Skeletal muscle tissue (tissue), 4 donors: ENCODE data around the gene ST7. TPM values are rescaled to one million over a fixed set of nuclear protein-coding genes. Genes with fewer than 3 reads are reported as not detected.

Experiments used
- H3K27ac ChIP-seq: one replicate; pipeline ENCODE4 v1.7.0; 2013; ENCODE audit warnings: mild to moderate bottlenecking, low read depth, low read length, inconsistent platforms
- H3K27me3 ChIP-seq, 3 donors: one replicate each; pipeline ENCODE4 v1.7.0; 2013; ENCODE audit warnings: low read length in 3 of 3; ENCODE audit not compliant: control insufficient read depth in 3 of 3, insufficient read depth in 3 of 3
- H3K36me3 ChIP-seq, 3 donors: one replicate each; pipeline ENCODE4 v1.7.0; 2013; ENCODE audit warnings: low read length in 3 of 3; ENCODE audit not compliant: control insufficient read depth in 3 of 3, insufficient read depth in 3 of 3
- H3K4me1 ChIP-seq, 3 donors: one replicate each; pipeline ENCODE4 v1.7.0; 2013; ENCODE audit warnings: low read length in 3 of 3, mild to moderate bottlenecking in 3 of 3; ENCODE audit not compliant: control insufficient read depth in 3 of 3, insufficient read depth in 3 of 3
- H3K4me3 ChIP-seq, 3 donors: one replicate each; pipeline ENCODE4 v1.7.0; 2013; ENCODE audit warnings: low read length in 3 of 3
- H3K9ac ChIP-seq, 3 donors: one replicate each; pipeline ENCODE4 v1.7.0; 2013; ENCODE audit warnings: low read length in 3 of 3, mild to moderate bottlenecking in 3 of 3, moderate library complexity in 2 of 3, low read depth in 1 of 3
- H3K9me3 ChIP-seq, 3 donors: one replicate each; pipeline ENCODE4 v1.7.0; 2013; ENCODE audit warnings: low read length in 3 of 3; ENCODE audit not compliant: control insufficient read depth in 3 of 3
- total RNA-seq: library from RNA; depleted of rRNA; stranded (reverse); fragments of >200 nt; gene quantifications from one replicate; pipeline ENCODE4 v1.2.3, GENCODE V29; 2014
- donor health status: Osteomylitis.

ST7 gene
- total RNA-seq, 1 donor from 2014 or later: 23.0 TPM

DNA sequence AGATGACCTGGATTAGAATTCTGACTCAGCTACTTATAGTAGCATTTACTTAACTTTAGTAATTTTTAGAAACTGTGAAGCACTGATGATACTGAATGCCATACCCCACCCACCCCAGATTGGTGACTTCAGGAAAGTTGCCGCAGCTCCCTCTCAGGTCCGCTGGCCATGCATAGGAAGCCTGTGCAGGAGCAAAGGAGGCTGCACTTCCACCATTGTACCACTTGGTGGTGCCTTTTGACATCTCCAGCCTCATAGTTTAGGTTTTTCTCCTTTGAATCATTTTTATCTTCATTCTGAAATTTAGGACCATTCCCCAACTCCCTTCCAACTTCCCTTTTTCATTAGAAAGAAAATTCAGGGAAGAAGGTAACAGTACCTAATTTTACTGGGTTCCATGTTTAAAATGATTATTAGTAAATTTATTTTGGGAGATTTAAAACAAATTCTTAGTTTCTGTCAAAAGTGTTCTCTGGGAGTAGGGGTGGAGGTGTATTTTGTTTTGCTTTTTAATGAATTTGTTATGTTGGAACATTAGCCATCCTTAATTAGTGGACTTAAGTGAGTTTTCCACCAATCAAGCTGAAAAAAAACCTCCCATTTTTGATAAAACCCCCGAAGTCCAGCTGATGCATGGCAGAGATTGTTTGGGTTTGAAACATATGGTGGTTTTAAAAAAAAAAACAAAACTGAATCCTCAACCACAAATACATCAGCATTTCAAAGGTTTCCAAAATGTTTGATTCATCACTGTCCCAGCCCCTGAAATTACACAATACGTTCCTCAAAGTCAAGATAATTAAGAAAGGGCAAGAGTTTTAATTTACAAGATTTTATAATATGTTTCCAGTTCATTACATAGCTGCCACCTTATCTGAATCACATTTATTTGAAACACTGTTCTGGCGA, 259.9 kb downstream of the ST7 start:
- Histone ChIP-seq H3K4me1 (no peaks in the 10 kb centered on the region), H3K36me3 (peaks cover 7 to 10% (median 7%) of the 10 kb centered on the region in 3 donors), H3K27me3 (no peaks in the 10 kb centered on the region), H3K9ac (no peak overlapping the region), H3K27ac (no peak overlapping the region), H3K9me3 (no peaks in the 10 kb centered on the region), H3K4me3 (no peak overlapping the region)

DNA sequence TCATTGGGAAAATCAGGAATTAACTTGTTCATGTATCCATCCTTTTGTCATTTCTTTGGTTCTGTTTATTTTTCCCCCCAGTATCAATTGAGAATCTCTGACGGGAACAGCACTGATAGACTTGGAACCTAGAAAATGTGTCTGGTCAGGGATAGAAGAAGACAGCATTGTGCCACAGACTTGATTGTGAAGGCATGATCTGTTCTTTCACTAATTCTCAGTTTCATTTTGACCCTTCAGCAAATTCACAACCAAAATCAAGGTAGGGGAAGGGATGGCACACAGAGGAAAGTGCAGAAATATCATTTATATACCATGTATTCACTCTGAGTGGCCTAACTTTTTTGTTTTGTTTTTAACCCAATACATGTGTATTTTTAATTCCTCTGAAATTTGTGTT, 262.7 kb downstream of the ST7 start:
- Histone ChIP-seq H3K36me3 (peaks cover 3 to 4% (median 4%) of the 10 kb centered on the region in 3 donors), H3K9me3 (no peaks in the 10 kb centered on the region), H3K9ac (no peak overlapping the region), H3K27ac (no peak overlapping the region), H3K27me3 (no peaks in the 10 kb centered on the region), H3K4me3 (no peak overlapping the region), H3K4me1 (no peaks in the 10 kb centered on the region)

DNA sequence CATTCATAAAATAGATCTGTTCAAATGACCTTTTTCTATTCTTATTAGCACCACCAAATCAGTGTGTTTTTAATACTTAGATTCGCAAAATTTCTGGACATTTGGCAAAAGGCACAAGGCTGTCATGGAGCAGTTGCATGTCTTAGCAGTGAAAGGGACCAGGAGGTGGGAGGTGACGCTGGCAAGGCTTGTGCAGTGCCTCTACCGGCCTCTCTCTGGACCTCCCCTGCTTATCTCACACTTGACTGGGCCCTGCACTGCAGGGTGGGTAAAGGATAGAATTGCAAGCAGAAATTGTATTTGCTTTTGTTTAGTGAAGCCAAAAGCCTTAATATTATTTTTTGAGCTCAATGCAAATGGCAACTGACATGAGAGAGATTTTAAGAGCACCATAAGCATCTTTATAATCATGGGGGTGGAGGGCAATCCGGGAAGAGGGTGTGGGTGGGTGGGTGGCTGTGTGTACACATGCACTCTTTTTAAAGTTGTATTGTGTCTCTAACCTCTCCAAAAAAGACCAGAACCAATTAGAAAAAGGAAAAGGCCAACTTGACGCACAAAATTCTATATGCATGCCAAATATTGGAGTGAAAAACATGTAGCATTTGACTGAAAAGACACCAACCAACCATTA, 263.3 kb downstream of the ST7 start:
- Histone ChIP-seq H3K27me3 (no peaks in the 10 kb centered on the region), H3K4me3 (no peak overlapping the region), H3K27ac (no peak overlapping the region), H3K9me3 (no peaks in the 10 kb centered on the region), H3K9ac (no peak overlapping the region), H3K36me3 (peaks cover 4% of the 10 kb centered on the region in 3 donors), H3K4me1 (no peaks in the 10 kb centered on the region)

DNA sequence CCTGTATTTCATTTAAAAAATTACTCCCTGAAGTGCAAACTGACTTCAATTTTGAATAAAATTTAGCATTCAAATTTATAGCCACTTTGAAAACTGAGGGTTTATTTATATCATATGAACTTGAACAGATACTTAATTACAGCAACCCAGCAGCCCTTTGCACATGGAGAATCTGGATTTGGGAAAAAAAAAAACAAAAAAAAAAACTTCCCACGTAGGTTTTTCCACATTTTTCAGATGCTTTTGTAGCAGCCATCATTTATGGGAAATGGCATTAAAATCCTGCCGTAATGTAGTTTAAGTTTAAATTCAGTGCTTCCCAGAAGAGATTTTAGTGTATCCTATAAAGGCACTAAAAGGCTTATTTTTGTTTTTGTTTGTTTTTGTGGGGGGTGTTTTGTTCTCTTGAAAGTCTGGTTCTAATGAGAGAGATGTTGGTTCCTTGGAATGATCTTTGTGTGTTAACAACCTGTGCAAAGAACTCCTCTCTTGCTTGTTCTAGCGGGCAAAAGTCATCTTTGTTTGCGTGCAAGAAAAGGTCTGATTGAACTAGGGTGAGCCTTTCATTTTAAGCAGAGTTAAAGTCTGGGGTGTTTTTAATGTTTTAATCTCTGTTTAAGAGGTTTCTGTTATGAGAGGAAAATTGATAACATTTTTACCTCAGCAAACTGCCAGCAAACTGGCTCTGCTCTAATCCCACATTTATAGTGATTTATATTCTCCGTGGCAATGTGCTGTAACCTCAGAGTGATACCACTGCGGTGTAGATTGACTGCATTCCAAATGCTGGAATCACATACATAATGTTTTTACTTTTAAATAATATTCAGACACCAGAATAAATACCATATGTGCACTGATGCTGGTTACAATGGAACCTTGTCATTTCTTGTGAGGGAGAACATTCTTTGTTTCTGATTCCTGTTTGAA, 264.1 kb downstream of the ST7 start:
- Histone ChIP-seq H3K4me3 (no peak overlapping the region), H3K27ac (no peak overlapping the region), H3K36me3 (peaks cover 4 to 6% (median 4%) of the 10 kb centered on the region in 3 donors), H3K9ac (no peak overlapping the region), H3K27me3 (no peaks in the 10 kb centered on the region), H3K4me1 (no peaks in the 10 kb centered on the region), H3K9me3 (no peaks in the 10 kb centered on the region)

DNA sequence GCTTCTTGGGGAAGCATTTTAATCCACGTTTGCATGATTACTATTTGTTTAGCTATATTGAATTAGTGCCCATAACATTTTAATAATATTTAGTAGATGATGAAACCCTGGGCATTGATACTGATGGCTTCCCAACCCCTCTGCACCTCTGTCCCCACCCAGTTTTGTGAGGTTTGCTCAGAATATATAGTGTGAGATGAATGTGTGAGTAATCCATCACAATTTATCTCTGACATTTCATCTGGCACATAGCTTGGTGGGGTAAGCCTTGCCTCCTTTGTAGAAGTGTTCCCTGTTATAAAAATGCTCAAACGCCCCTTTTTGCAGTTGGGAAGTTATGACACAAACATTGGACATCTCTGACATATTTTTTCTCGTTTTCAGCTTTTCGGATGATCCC, 265.4 kb downstream of the ST7 start:
- Histone ChIP-seq H3K9ac (no peak overlapping the region), H3K4me1 (no peaks in the 10 kb centered on the region), H3K36me3 (peaks cover 12 to 14% (median 12%) of the 10 kb centered on the region in 3 donors), H3K27ac (no peak overlapping the region), H3K4me3 (no peak overlapping the region), H3K9me3 (no peaks in the 10 kb centered on the region), H3K27me3 (no peaks in the 10 kb centered on the region)

DNA sequence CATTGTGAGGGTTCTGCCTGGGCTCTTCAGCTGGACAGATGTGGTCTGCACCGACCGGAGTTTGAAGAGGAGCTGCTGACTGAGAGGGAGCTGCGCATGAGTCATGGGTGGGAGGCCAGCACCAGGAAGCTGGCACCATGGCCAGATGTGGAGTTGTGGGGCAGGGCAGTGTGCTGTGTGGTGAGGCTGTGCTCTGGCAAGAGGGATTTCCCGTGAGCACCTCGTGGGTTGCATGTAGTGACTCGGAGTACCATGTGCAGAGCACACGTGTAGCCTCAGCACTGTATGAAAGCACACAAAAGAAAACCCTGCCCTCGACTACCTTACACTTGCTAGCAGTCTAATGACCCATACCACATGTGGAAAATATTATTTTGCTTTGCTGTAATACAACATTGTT, 266.2 kb downstream of the ST7 start:
- Histone ChIP-seq H3K4me1 (no peaks in the 10 kb centered on the region), H3K9me3 (no peaks in the 10 kb centered on the region), H3K27me3 (no peaks in the 10 kb centered on the region), H3K9ac (no peak overlapping the region), H3K36me3 (peaks cover 12 to 14% (median 12%) of the 10 kb centered on the region in 3 donors), H3K27ac (no peak overlapping the region), H3K4me3 (no peak overlapping the region)

DNA sequence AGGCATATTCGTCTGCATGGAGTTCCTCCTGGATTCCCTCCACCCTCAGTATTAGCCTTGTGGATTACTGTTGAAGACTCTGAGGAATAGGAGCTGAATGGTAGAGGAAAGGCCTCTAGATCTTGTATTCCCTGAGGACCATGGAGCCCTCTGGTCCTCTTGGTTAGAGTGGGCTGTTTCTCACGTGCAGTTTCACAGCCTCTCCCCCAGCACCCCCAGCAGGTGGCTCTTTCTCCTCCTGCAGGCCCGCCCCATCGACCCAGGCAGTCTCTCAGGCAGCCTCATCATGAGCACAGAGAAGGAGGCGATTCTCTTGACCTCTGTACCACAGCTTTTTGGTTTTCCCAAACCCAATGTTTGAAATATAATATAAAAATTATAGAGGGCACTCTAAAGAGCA, 267.5 kb downstream of the ST7 start:
- no peak overlapping the region for H3K9ac ChIP-seq
- H3K27me3 ChIP-seq: no peaks in the 10 kb centered on the region
- peaks cover 12 to 14% (median 12%) of the 10 kb centered on the region in 3 donors for H3K36me3 ChIP-seq
- H3K4me3 ChIP-seq: no peak overlapping the region
- H3K27ac ChIP-seq: no peak overlapping the region
- no peaks in the 10 kb centered on the region for H3K9me3 ChIP-seq
- no peaks in the 10 kb centered on the region for H3K4me1 ChIP-seq

DNA sequence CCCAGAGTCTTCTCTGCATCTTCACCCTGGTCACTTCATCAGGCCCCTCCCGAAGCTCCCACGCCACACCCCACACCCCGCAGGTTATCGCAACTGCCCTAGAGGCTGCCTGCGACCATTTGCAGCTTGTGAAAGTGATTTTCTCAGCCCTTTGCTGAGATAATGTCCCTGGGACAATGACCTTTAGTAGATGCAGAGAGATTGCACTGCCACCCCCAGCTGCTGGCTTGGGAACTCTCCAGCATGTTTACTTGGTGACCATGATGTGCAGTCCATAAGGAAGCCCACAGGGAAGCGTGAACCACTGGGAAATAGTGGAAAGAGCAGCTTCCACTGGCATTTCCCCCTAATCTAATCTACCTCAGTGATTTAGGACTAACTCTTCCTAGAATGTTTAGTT, 272.2 kb downstream of the ST7 start:
- no peak overlapping the region for H3K4me3 ChIP-seq
- H3K9ac ChIP-seq: no peak overlapping the region
- no peaks in the 10 kb centered on the region for H3K27me3 ChIP-seq
- H3K36me3 ChIP-seq: peaks cover 8 to 18% (median 13%) of the 10 kb centered on the region in 3 donors
- H3K4me1 ChIP-seq: no peaks in the 10 kb centered on the region
- no peak overlapping the region for H3K27ac ChIP-seq
- H3K9me3 ChIP-seq: no peaks in the 10 kb centered on the region

DNA sequence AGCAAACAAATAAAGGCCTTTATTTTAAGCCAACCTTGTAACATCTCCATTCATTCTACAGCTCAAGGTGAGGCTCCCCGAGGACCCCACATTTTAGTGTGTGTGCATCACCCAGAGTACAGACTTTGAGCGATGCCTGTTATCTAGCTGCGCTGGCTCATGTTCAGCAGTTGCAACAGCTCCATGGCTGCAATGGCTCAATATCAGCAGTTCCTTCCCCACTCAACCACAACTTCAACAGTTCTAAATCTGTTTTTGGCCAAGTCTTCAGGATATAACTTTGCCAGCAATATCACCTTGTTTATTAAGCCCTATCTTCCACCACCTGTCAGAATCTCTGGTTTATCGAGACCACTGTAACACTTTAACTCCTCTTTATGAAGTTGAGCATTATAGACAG, 273.8 kb downstream of the ST7 start:
- Histone ChIP-seq H3K27me3 (no peaks in the 10 kb centered on the region), H3K27ac (no peak overlapping the region), H3K4me1 (no peaks in the 10 kb centered on the region), H3K4me3 (no peak overlapping the region), H3K36me3 (peaks cover 6 to 18% (median 13%) of the 10 kb centered on the region in 3 donors), H3K9ac (no peak overlapping the region), H3K9me3 (no peaks in the 10 kb centered on the region)
